Retina (tissue), 1 donor: ENCODE results near the gene GGTA1.
"Not testable (repeated sequence)": the region's sequence is repeated elsewhere in the genome, so short reads cannot be mapped to it uniquely, and the experiment has no call there.

ENCODE experiments used
- DNase-seq: peaks from one replicate; pipeline ENCODE4 v3.0.0-alpha.2; 2016

GGTA1 gene

DNA sequence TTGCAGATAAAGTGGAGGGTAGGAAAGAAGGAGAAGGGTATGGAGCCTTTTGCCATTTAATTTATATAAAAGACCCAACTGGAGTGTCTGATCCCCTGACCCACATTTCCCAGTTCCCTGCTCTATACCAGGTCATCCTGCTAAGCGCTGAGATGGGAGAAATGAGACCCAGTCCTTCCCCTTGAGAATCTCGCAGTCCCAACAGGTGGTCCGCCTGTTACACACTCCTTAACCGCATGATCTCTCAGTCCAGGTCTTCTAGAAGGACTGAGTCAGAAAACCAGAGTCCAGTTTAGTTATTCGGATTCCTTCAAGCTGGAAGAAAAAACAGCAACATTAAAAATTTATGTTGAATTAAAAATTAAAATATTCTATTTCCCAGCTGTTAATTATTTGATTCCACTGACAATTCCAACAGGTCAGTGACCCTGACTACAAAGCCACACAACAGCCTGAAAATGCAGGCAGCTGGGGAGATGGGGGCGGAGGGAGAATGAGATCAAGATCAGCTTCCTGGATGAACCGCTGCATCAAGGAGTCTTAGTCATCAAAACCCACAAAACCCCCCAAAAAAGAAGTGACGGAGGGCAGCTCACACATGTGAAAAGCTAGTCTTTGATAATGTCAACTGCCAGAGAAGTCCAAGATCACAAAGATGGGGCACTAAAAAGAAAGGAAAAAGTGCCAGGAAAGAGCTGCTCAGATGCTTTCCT lies 44.0 kb downstream of the GGTA1 start:
- no peak for DNase-seq

DNA sequence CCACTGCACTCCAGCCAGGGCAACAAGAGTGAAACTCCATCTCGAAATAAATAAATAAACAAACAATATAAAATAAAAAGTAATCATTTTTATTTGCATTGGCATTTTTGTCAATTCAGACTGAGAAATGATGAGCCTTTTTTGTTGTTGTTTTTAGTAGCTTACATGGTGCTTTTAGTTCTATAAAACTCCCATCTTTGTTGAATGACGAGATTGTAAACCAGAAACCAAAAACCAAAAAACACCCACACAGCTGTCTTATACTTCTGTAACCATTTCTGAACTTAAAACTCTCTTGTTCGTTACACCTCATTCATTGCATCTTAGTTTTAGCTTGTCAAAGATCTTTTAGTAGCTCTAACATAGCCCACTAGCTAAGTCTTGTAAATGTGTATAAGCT lies 44.7 kb downstream of the GGTA1 start:
- DNase-seq, result no peak

GRCh38 chr9:121453232-121453892 lies 46.3 kb downstream of the GGTA1 start:
- no peak for DNase-seq

DNA sequence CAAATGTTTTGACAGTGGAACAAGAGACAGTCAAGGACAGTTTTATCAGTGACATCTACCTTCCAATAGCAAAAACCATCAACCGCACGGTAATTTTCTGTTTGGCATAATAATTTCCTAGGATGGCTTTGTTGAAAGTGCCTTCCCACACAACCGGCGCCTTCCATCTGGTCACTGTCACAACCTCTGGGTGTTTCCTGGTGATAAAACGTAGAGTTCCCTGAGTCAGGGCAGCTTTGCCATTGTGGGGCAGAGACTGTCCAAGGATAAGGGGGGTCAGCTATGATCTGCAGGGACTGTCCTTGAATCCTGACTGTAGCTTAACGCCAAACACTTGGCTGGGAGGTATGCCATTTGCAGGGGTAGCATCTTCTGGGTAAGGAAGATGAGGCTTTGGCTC lies 47.6 kb downstream of the GGTA1 start:
- DNase-seq, result no peak

DNA sequence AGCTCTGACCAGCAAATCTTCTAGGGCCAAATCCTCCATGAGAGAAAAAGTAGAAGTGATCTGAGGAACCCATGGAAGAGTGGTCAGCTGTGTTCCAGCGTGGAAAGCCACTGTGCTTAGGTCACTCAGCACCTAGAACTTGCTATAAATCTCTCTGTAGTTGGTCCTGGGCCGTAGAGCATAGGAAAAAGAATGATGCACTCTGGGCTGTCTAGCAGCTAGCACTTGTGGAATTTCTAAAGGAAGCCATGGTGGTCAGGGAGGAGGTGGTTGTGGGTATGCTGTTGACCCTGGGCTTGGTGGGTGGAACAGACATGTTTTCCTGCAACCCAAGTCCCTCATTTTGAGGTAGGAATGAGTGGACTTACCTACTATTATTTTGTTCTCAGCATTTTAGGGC lies 48.1 kb downstream of the GGTA1 start:
- no peak for DNase-seq

GRCh38 chr9:121450241-121450640 lies 49.4 kb downstream of the GGTA1 start:
- no peak for DNase-seq

DNA sequence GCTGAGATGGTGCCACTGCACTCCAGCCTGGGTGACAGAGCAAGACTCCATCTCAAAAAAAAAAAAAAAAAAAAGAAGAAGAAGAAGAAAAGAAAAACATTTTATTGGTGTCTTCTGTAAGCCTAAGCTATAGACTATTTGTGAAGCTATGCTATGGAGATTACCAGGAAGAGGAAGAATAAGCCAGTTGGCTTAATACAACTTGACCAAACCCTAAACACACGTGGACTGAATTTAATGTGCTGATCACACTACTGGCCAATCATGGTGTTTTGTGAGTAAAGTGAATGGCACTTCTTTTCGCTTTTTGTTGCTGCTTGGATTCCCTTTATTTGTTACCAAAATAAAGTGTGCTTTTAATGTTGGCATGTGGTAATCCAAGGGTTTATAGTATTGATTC lies 49.9 kb downstream of the GGTA1 start:
- DNase-seq, result no peak

GRCh38 chr9:121447321-121447834 lies 52.3 kb downstream of the GGTA1 start:
- no peak for DNase-seq

GRCh38 chr9:121445986-121446385 lies 53.7 kb downstream of the GGTA1 start:
- DNase-seq, result no peak

DNA sequence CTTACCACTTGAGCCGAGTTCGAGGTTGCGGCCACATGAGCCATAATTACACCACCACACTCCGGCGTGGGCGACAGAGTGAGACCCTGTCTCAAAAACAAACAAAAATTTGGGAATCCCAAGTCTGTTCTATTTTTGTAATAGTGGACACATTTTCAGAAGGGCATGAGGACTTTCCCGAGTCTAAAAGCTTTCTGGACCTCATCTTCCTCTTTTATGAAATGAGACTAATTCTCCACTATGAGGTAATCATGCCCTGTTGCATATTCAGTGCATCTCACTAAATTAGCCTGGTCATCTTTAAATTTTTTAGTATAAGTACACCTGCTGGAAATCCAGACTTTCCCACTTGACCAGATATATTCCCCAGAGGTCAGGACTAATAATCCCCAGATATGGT lies 55.7 kb downstream of the GGTA1 start:
- no peak for DNase-seq

DNA sequence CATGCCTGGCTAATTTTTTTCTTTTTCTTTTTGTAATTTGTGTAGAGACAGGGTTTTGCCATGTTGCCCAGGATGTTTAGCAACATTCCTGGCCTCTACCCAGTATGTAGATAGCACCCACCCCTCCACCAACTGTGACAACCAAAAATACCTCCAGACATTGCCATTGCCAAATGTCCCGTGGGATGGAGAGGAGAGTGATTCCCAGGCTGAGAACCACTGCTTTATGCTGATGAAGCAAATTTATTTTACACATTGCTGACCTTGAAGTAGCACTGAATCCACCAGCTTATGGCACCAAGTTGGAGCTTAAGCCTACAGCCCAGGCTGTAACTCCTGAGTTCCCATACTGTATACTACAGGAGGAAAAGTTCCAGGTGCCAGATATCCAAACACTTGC lies 58.5 kb downstream of the GGTA1 start:
- DNase-seq, result no peak

GRCh38 chr9:121439711-121440664 lies 59.7 kb downstream of the GGTA1 start:
- no peak for DNase-seq

DNA sequence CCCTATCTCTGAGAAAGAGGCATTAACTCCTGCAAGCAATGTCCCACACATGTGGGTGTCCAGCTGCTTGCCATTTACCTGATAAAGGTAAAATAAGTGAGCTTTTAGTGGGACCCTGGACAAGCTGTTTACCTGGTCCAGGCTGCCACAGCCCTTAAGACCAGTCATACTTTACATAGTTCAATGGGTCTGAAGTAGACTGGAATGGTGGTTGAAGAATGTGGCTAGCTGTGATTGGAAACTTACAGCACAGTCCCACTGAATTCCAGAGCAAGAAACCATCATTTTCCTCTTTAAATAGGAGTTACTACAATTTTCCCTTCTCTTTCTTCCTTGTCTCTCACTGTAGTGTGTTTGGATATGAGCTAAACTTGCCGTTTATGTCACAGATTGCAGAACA lies 60.6 kb downstream of the GGTA1 start:
- DNase-seq, result no peak

DNA sequence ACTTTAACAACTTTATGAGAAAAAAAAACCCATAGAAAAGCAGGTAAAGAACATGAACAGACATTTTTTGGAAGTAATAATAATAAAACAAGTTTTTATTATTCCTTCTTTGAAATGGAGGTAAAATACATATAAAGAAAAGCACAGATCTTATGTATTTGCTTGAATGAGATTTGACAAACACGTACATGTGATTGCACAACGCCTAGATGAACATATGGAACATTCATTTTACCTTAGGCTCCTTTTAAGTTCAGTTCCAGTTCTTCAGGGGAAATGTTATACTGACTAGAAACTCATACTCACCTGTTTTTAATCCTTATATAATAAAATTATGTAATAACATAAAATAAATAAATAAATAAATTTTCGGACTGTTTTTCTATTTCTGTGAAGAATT lies 61.8 kb downstream of the GGTA1 start:
- DNase-seq, result no peak

DNA sequence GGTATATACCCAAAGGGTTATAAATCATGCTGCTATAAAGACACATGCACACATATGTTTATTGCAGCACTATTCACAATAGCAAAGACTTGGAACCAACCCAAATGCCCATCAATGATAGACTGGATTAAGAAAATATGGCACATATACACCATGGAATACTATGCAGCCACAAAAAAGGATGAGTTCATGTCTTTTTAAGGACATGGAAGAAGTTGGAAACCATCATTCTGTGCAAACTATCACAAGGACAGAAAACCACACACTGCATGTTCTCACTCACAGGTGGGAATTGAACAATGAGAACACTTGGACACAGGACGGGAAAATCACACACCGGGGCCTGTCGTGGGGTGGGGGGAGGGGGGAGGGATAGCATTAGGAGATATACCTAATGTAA lies 62.6 kb downstream of the GGTA1 start:
- not testable (repeated sequence) for DNase-seq

- no peak for DNase-seq
Observed at GRCh38 chr9:121434969-121435368, 64.7 kb downstream of the GGTA1 start.

DNA sequence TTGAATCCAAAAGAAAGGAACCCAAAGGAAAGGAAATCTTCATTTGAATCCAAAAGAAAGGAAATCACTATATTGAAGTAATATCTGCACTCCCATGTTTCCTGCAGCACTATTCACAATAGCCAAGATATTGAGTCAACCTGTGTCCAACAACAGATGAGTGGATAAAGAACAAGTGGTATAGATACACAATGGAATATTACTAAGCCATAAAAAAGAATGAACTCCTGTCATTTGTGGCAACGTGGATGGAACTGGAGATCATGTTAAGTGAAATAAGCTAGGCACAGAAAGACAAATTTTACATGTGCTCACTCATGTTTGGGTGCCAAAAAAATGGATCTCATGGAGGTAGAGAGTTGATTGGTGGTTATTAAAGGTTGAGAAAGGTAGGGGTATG lies 71.7 kb downstream of the GGTA1 start:
- no peak for DNase-seq

DNA sequence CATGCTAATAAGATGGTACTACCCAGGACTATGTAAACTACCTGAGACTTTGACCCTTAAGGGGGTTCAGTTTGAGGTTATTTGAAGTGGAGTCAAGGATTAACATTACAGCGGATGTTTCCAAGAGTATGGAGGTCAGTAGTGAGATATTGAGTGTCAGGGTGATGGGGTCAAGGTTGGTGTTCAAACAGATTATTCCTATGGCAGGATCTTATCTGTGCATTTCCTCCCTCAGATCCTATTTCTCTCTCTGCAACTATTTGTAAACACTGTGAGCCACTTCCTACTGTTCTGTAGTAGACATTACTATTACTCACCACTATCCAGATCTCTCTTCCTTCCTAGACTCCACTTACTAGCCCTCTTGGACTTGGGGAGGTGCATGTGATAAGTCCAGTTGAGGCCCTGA lies 75.6 kb downstream of the GGTA1 start:
- DNase-seq, result no peak

- no peak for DNase-seq
Observed at GRCh38 chr9:121411993-121412392, 87.7 kb downstream of the GGTA1 start.

DNA sequence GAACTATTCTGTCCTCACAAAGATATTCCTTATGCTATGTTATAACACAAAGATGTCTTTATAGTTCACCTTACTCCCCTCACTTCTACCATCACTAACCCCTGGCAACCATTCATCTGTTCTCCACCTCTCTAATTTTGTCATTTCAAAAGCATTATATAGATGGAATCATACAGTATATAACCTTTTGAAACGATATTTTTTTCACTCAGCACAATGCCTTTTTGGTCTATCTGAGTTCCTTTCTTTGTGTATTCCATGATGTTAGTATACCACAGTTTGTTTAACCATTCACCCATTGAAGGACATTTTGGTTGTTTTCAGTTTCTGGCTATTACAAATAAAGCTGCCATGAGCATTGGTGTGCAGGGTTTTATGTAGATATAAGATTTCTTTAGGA lies 93.7 kb downstream of the GGTA1 start:
- DNase-seq, result no peak
